WTC11 (cell line): Measurements from ENCODE around the gene NDE1. TPM values are rescaled to one million over a fixed set of nuclear protein-coding genes. Genes with fewer than 3 reads are reported as not detected.

Experiments used
- ATAC-seq: fragments of 200-7000 bp; cut with Tn5 transposase; 2 replicates; pipeline ENCODE4 v1.10.0; 2021; ENCODE audit warnings: mild to moderate bottlenecking, moderate library complexity
- CTCF ChIA-PET: fragments of 300-600 bp; sonication (Branson Sonifier 250); formaldehyde crosslinking; loops from one replicate; lab custom pipeline; 2021; ENCODE audit warnings: antibody characterized with exemption; lab: Charles Lee
- POLR2A ChIA-PET: fragments of 350-600 bp; sonication (Branson Sonifier 250); formaldehyde crosslinking; loops from one replicate; lab custom pipeline; 2021; ENCODE audit warnings: antibody characterized with exemption; lab: Charles Lee
- DNase-seq: peaks from one replicate; pipeline ENCODE4 v3.0.0; 2021; ENCODE audit warnings: low spot score
- H3K27ac Mint-ChIP-seq: 2 replicates; pipeline ENCODE4 v1.8.0; 2021; ENCODE audit warnings: mixed read lengths
- H3K27me3 Mint-ChIP-seq: 2 replicates; pipeline ENCODE4 v1.8.0; 2021; ENCODE audit warnings: low read depth, mild to moderate bottlenecking, moderate library complexity, mixed read lengths
- H3K36me3 Mint-ChIP-seq: 2 replicates; pipeline ENCODE4 v1.8.0; 2021; ENCODE audit warnings: mixed read lengths
- H3K4me1 Mint-ChIP-seq: 2 replicates; pipeline ENCODE4 v1.8.0; 2022; ENCODE audit warnings: mixed read lengths
- H3K4me3 Mint-ChIP-seq: 2 replicates; pipeline ENCODE4 v1.8.0; 2021; ENCODE audit warnings: mild to moderate bottlenecking, moderate library complexity, mixed read lengths
- H3K9me3 Mint-ChIP-seq: 2 replicates; pipeline ENCODE4 v1.8.0; 2021; ENCODE audit warnings: mixed read lengths
- CBFB ChIP-seq: sonication (generic); formaldehyde crosslinking; IDR thresholded peaks from 2 replicates; pipeline ENCODE4 v1.8.1; 2022; ENCODE audit warnings: mild to moderate bottlenecking, low read depth, missing genetic modification reagents
- CREB1 ChIP-seq: sonication (generic); formaldehyde crosslinking; IDR thresholded peaks from 2 replicates; pipeline ENCODE4 v1.8.0; 2023; ENCODE audit warnings: mild to moderate bottlenecking, missing genetic modification reagents
- ETV6 ChIP-seq: sonication (generic); formaldehyde crosslinking; IDR thresholded peaks from 2 replicates; pipeline ENCODE4 v1.8.1; 2022; ENCODE audit warnings: mild to moderate bottlenecking, missing genetic modification reagents
- MXD4 ChIP-seq: fragments of 250-450 bp; sonication (Bioruptor Pico); IDR thresholded peaks from 2 replicates; pipeline ENCODE4 v1.8.0; 2021; ENCODE audit warnings: mild to moderate bottlenecking, moderate library complexity, borderline replicate concordance
- OVOL2 ChIP-seq: fragments of 250-450 bp; sonication (Bioruptor Pico); IDR thresholded peaks from 2 replicates; pipeline ENCODE4 v1.9.0; 2021; ENCODE audit warnings: mild to moderate bottlenecking, borderline replicate concordance
- PRRX2 ChIP-seq: fragments of 250-450 bp; sonication (Bioruptor Pico); IDR thresholded peaks from 2 replicates; pipeline ENCODE4 v1.8.0; 2021; ENCODE audit warnings: mild to moderate bottlenecking
- ZNF263 ChIP-seq: sonication (generic); formaldehyde crosslinking; IDR thresholded peaks from 2 replicates; pipeline ENCODE4 v1.8.1; 2022; ENCODE audit warnings: low read depth, mild to moderate bottlenecking, moderate library complexity, missing genetic modification reagents
- total RNA-seq: library from RNA; stranded (reverse); gene quantifications from 3 replicates; pipeline ENCODE4 v1.2.3, GENCODE V29; 2021
- TF ChIP-seq, protein P1 (sequence below): fragments of 250-450 bp; sonication (Bioruptor Pico); IDR thresholded peaks from 2 replicates; pipeline ENCODE4 v1.8.0; 2021; ENCODE audit warnings: mild to moderate bottlenecking
- TF ChIP-seq, protein P2 (sequence below): fragments of 250-450 bp; sonication (Bioruptor Pico); IDR thresholded peaks from 2 replicates; pipeline ENCODE4 v1.9.0; 2021; ENCODE audit warnings: moderate library complexity, mild to moderate bottlenecking, inconsistent platforms, borderline replicate concordance
- TF ChIP-seq, protein P3 (sequence below): fragments of 250-450 bp; sonication (Bioruptor Pico); IDR thresholded peaks from 2 replicates; pipeline ENCODE4 v1.9.0; 2021; ENCODE audit warnings: mild to moderate bottlenecking
- TF ChIP-seq, protein P4 (sequence below): fragments of 250-450 bp; sonication (Bioruptor Pico); conservative IDR thresholded peaks from 2 replicates; pipeline ENCODE4 v1.9.0; 2021; ENCODE audit warnings: mild to moderate bottlenecking
- TF ChIP-seq, protein P5 (sequence below): sonication (generic); formaldehyde crosslinking; IDR thresholded peaks from 2 replicates; pipeline ENCODE4 v1.8.0; 2022; ENCODE audit warnings: mild to moderate bottlenecking, missing genetic modification reagents
- TF ChIP-seq, protein P6 (sequence below): sonication (generic); formaldehyde crosslinking; conservative IDR thresholded peaks from 2 replicates; pipeline ENCODE4 v1.8.1; 2023; ENCODE audit warnings: mild to moderate bottlenecking, low read depth, missing genetic modification reagents, moderate library complexity
- TF ChIP-seq, protein P7 (sequence below): sonication (generic); formaldehyde crosslinking; IDR thresholded peaks from 2 replicates; pipeline ENCODE4 v1.8.1; 2023; ENCODE audit warnings: mild to moderate bottlenecking, moderate library complexity, missing genetic modification reagents

The NDE1 gene
- total RNA-seq, 1 experiment from 2014 or later: 39.4 TPM

DNA sequence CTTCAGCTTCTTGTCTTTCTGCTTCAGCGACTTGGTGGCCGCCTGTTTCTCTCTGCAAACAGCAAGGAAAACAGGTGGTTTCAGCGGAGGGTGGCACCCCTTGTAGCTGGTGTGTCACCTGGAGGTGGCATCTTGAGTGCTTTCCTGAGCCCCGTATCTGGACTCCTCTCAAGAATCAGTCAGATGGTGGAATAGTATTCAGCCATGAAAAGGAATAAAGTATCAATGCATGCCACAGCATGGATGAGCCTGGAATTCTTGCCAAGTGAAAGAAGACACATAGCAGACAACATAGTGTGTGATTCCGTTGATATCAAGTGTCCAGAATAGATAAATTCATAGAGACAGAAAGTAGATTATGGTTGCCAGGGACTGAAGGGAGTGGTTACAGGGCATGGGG is 65.2 kb downstream of the NDE1 start:
- Mint-ChIP-seq H3K27me3 (no peaks in the 10 kb centered on the region), H3K36me3 (no peaks in the 10 kb centered on the region), H3K4me3 (no peak overlapping the region), H3K4me1 (0 out of 2 replicates have a peak, but pooled peaks cover 3% of the 10 kb centered on the region), H3K27ac (no peak overlapping the region), H3K9me3 (no peaks in the 10 kb centered on the region)
- ChIA-PET POLR2A (no interaction called here), CTCF (interaction anchor here (0.8 kb wide), 1 partner anchor 33 kb away, joined by 3 read pairs; no protein-coding TSS in a partner anchor)
- TF ChIP-seq ETV6 (CRISPR knock-in tag) (no peak), CBFB (CRISPR knock-in tag) (no peak), OVOL2 (CRISPR knock-in tag) (no peak), ZNF263 (no peak), CREB1 (CRISPR knock-in tag) (no peak), PRRX2 (CRISPR knock-in tag) (no peak), MXD4 (no peak)
- TF ChIP-seq, protein P1, sequence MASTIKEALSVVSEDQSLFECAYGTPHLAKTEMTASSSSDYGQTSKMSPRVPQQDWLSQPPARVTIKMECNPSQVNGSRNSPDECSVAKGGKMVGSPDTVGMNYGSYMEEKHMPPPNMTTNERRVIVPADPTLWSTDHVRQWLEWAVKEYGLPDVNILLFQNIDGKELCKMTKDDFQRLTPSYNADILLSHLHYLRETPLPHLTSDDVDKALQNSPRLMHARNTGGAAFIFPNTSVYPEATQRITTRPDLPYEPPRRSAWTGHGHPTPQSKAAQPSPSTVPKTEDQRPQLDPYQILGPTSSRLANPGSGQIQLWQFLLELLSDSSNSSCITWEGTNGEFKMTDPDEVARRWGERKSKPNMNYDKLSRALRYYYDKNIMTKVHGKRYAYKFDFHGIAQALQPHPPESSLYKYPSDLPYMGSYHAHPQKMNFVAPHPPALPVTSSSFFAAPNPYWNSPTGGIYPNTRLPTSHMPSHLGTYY (CRISPR knock-in tag): no peak
- TF ChIP-seq, protein P2, sequence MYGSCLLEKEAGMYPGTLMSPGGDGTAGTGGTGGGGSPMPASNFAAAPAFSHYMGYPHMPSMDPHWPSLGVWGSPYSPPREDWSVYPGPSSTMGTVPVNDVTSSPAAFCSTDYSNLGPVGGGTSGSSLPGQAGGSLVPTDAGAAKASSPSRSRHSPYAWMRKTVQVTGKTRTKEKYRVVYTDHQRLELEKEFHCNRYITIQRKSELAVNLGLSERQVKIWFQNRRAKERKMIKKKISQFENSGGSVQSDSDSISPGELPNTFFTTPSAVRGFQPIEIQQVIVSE (CRISPR knock-in tag): no peak
- TF ChIP-seq, protein P3, sequence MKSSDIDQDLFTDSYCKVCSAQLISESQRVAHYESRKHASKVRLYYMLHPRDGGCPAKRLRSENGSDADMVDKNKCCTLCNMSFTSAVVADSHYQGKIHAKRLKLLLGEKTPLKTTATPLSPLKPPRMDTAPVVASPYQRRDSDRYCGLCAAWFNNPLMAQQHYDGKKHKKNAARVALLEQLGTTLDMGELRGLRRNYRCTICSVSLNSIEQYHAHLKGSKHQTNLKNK (CRISPR knock-in tag): no peak
- TF ChIP-seq, protein P4, sequence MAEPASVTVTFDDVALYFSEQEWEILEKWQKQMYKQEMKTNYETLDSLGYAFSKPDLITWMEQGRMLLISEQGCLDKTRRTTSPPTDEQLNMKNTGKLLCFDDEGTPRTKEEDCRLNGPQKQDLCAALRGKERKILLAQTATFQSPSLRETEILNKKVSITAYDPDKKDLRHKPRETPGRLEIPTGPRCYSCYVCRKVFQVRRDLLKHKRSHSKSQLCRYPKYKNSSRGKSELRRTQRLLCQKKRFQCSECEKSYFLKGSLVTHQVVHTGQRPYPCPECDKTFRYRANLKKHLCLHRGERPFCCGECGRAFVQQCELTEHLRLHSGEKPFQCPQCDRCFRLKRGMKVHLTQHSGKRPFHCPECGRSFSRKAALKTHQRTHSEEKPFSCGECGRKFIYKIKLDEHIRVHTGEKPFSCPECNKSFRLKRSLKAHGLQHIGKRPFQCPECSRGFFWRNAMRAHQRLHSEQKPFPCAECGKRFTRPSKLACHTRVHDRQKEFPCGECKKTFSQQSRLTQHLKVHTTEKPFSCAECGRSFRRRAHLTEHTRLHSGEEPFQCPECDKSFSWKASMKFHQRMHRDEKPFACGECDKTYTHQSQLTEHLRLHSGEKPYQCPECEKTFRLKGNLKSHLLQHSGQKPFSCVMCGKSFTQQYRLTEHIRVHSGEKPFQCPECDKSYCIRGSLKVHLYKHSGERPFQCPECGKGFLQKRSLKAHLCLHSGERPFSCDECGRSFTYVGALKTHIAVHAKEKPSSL (CRISPR knock-in tag): no peak
- TF ChIP-seq, protein P5, sequence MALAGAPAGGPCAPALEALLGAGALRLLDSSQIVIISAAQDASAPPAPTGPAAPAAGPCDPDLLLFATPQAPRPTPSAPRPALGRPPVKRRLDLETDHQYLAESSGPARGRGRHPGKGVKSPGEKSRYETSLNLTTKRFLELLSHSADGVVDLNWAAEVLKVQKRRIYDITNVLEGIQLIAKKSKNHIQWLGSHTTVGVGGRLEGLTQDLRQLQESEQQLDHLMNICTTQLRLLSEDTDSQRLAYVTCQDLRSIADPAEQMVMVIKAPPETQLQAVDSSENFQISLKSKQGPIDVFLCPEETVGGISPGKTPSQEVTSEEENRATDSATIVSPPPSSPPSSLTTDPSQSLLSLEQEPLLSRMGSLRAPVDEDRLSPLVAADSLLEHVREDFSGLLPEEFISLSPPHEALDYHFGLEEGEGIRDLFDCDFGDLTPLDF: no peak
- TF ChIP-seq, protein P6, sequence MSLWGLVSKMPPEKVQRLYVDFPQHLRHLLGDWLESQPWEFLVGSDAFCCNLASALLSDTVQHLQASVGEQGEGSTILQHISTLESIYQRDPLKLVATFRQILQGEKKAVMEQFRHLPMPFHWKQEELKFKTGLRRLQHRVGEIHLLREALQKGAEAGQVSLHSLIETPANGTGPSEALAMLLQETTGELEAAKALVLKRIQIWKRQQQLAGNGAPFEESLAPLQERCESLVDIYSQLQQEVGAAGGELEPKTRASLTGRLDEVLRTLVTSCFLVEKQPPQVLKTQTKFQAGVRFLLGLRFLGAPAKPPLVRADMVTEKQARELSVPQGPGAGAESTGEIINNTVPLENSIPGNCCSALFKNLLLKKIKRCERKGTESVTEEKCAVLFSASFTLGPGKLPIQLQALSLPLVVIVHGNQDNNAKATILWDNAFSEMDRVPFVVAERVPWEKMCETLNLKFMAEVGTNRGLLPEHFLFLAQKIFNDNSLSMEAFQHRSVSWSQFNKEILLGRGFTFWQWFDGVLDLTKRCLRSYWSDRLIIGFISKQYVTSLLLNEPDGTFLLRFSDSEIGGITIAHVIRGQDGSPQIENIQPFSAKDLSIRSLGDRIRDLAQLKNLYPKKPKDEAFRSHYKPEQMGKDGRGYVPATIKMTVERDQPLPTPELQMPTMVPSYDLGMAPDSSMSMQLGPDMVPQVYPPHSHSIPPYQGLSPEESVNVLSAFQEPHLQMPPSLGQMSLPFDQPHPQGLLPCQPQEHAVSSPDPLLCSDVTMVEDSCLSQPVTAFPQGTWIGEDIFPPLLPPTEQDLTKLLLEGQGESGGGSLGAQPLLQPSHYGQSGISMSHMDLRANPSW: no peak
- TF ChIP-seq, protein P7, sequence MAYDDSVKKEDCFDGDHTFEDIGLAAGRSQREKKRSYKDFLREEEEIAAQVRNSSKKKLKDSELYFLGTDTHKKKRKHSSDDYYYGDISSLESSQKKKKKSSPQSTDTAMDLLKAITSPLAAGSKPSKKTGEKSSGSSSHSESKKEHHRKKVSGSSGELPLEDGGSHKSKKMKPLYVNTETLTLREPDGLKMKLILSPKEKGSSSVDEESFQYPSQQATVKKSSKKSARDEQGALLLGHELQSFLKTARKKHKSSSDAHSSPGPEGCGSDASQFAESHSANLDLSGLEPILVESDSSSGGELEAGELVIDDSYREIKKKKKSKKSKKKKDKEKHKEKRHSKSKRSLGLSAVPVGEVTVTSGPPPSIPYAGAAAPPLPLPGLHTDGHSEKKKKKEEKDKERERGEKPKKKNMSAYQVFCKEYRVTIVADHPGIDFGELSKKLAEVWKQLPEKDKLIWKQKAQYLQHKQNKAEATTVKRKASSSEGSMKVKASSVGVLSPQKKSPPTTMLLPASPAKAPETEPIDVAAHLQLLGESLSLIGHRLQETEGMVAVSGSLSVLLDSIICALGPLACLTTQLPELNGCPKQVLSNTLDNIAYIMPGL (CRISPR knock-in tag): no peak
- ATAC-seq: no peak
- no peak for DNase-seq
